ENCODE measurements around the gene PHLDB1.
"Not testable (repeated sequence)": the region's sequence is repeated elsewhere in the genome, so short reads cannot be mapped to it uniquely, and the experiment has no call there.

GRCh38 chr11:118603709-118604108, 3.7 kb upstream of the PHLDB1 start:
- not testable (repeated sequence) for TF ChIP-seq JUN (IDR thresholded peaks at IDR 0.05); POLR2AphosphoS2 (conservative IDR thresholded peaks at IDR 0.05; ENCODE audit: low read length); MAX (IDR thresholded peaks at IDR 0.05); CTCF (IDR thresholded peaks at IDR 0.05)
